SK-N-SH treated with all-trans-retinoic acid at 6 μM for 48 hours (cell line): Measurements from ENCODE around the gene PTPRN2.
A peak's percentile ranks its signal among the peaks of the same experiment; 100 is the strongest.
"Not testable (repeated sequence)": the region's sequence is repeated elsewhere in the genome, so short reads cannot be mapped to it uniquely, and the experiment has no call there.

ENCODE experiments used
- ATAC-seq: fragments of 200-7000 bp; cut with Tn5 transposase; 3 replicates; pipeline ENCODE4 v1.9.1; 2020; ENCODE audit warnings: mild to moderate bottlenecking, moderate library complexity
- ARNTL ChIP-seq: fragments of 450-650 bp; formaldehyde crosslinking; IDR thresholded peaks from 2 replicates; pipeline ENCODE4 v1.5.0; 2020; ENCODE audit warnings: low read depth, mild to moderate bottlenecking, moderate library complexity, borderline replicate concordance
- BACH2 ChIP-seq: fragments of 250-450 bp; sonication (Bioruptor Pico); IDR thresholded peaks from 2 replicates; pipeline ENCODE4 v1.9.0; 2021; ENCODE audit warnings: mild to moderate bottlenecking, borderline replicate concordance
- CREB5 ChIP-seq: fragments of 250-450 bp; sonication (Bioruptor Pico); IDR thresholded peaks from 2 replicates; pipeline ENCODE4 v1.5.1; 2020; ENCODE audit warnings: low read depth, mild to moderate bottlenecking, moderate library complexity
- CSDC2 ChIP-seq: fragments of 250-450 bp; sonication (Bioruptor Pico); IDR thresholded peaks from 2 replicates; pipeline ENCODE4 v1.5.0; 2020; ENCODE audit warnings: mild to moderate bottlenecking, moderate library complexity
- ESRRG ChIP-seq: fragments of 250-450 bp; sonication (Bioruptor Pico); IDR thresholded peaks from 2 replicates; pipeline ENCODE4 v1.6.1; 2021; ENCODE audit warnings: mild to moderate bottlenecking
- ISL1 ChIP-seq: fragments of 250-450 bp; sonication (Bioruptor Pico); IDR thresholded peaks from 2 replicates; pipeline ENCODE4 v2.1.2; 2022; ENCODE audit warnings: mild to moderate bottlenecking, moderate library complexity
- OSR1 ChIP-seq: fragments of 250-450 bp; sonication (Bioruptor Pico); IDR thresholded peaks from 2 replicates; pipeline ENCODE4 v1.8.0; 2022; ENCODE audit warnings: moderate library complexity, mild to moderate bottlenecking, inconsistent platforms
- PPARA ChIP-seq: fragments of 250-450 bp; sonication (Bioruptor Pico); IDR thresholded peaks from 2 replicates; pipeline ENCODE4 v1.5.0; 2020; ENCODE audit warnings: mild to moderate bottlenecking, borderline replicate concordance
- RARB ChIP-seq: fragments of 250-450 bp; sonication (Bioruptor Pico); IDR thresholded peaks from 2 replicates; pipeline ENCODE4 v1.8.0; 2021; ENCODE audit warnings: mild to moderate bottlenecking, moderate library complexity
- TCF4 ChIP-seq: fragments of 250-450 bp; sonication (Bioruptor Pico); IDR thresholded peaks from 2 replicates; pipeline ENCODE4 v1.8.0; 2021; ENCODE audit warnings: mild to moderate bottlenecking, moderate library complexity, borderline replicate concordance
- TOX ChIP-seq: fragments of 250-450 bp; sonication (Bioruptor Pico); IDR thresholded peaks from 2 replicates; pipeline ENCODE4 v1.8.0; 2021; ENCODE audit warnings: mild to moderate bottlenecking, moderate library complexity, borderline replicate concordance
- TSHZ2 ChIP-seq: fragments of 250-450 bp; sonication (Bioruptor Pico); IDR thresholded peaks from 2 replicates; pipeline ENCODE4 v1.5.0; 2020; ENCODE audit warnings: mild to moderate bottlenecking, moderate library complexity
- ZC3H10 ChIP-seq: fragments of 250-450 bp; sonication (Bioruptor Pico); IDR thresholded peaks from 2 replicates; pipeline ENCODE4 v1.5.1; 2021; ENCODE audit warnings: mild to moderate bottlenecking, moderate library complexity
- ZFP3 ChIP-seq: fragments of 250-450 bp; sonication (Bioruptor Pico); IDR thresholded peaks from 2 replicates; pipeline ENCODE4 v1.5.0; 2020; ENCODE audit warnings: mild to moderate bottlenecking, moderate library complexity
- ZFP30 ChIP-seq: fragments of 450-650 bp; formaldehyde crosslinking; IDR thresholded peaks from 2 replicates; pipeline ENCODE4 v1.5.0; 2022; ENCODE audit warnings: mild to moderate bottlenecking, moderate library complexity
- ZNF565 ChIP-seq: fragments of 450-650 bp; formaldehyde crosslinking; conservative IDR thresholded peaks from 2 replicates; pipeline ENCODE4 v1.5.0; 2020; ENCODE audit warnings: low read depth, mild to moderate bottlenecking, moderate library complexity
- ZNF70 ChIP-seq: fragments of 450-650 bp; formaldehyde crosslinking; IDR thresholded peaks from 2 replicates; pipeline ENCODE4 v1.5.0; 2020; ENCODE audit warnings: mild to moderate bottlenecking, moderate library complexity
- ZNF8 ChIP-seq: fragments of 450-650 bp; formaldehyde crosslinking; IDR thresholded peaks from 2 replicates; pipeline ENCODE4 v1.5.0; 2020; ENCODE audit warnings: mild to moderate bottlenecking, moderate library complexity
- TF ChIP-seq, protein P1 (sequence below): fragments of 250-450 bp; sonication (Bioruptor Pico); IDR thresholded peaks from 2 replicates; pipeline ENCODE4 v1.5.1; 2021; ENCODE audit warnings: mild to moderate bottlenecking, moderate library complexity
- TF ChIP-seq, protein P2 (sequence below): fragments of 250-450 bp; sonication (Bioruptor Pico); IDR thresholded peaks from 2 replicates; pipeline ENCODE4 v1.8.0; 2021; ENCODE audit warnings: low read depth, mild to moderate bottlenecking, moderate library complexity, borderline replicate concordance
- TF ChIP-seq, protein P3 (sequence below): fragments of 250-450 bp; sonication (Bioruptor Pico); IDR thresholded peaks from 2 replicates; pipeline ENCODE4 v1.8.0; 2020; ENCODE audit warnings: mild to moderate bottlenecking, moderate library complexity, borderline replicate concordance

Gene PTPRN2

GRCh38 chr7:158534598-158534997, 53.0 kb downstream of the PTPRN2 start:
- ATAC-seq = no peak
- TF ChIP-seq, protein P1, sequence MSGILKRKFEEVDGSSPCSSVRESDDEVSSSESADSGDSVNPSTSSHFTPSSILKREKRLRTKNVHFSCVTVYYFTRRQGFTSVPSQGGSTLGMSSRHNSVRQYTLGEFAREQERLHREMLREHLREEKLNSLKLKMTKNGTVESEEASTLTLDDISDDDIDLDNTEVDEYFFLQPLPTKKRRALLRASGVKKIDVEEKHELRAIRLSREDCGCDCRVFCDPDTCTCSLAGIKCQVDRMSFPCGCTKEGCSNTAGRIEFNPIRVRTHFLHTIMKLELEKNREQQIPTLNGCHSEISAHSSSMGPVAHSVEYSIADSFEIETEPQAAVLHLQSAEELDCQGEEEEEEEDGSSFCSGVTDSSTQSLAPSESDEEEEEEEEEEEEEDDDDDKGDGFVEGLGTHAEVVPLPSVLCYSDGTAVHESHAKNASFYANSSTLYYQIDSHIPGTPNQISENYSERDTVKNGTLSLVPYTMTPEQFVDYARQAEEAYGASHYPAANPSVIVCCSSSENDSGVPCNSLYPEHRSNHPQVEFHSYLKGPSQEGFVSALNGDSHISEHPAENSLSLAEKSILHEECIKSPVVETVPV = no peak
- peak; percentile 15; the same call in 1 of the 2 replicates for TF ChIP-seq TCF4 (CRISPR knock-in tag)

DNA sequence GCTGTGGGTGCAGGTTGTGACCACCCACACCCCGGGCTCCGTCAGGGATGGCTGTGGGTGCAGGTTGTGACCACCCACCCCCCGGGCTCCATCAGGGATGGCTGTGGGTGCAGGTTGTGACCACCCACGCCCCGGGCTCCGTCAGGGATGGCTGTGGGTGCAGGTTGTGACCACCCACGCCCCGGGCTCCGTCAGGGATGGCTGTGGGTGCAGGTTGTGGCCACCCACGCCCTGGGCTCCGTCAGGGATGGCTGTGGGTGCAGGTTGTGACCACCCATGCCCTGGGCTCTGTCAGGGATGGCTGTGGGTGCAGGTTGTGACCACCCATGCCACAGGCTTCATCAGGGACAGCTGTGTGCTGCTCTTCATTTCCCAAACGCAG, 53.5 kb downstream of the PTPRN2 start:
- not testable (repeated sequence) for ATAC-seq

DNA sequence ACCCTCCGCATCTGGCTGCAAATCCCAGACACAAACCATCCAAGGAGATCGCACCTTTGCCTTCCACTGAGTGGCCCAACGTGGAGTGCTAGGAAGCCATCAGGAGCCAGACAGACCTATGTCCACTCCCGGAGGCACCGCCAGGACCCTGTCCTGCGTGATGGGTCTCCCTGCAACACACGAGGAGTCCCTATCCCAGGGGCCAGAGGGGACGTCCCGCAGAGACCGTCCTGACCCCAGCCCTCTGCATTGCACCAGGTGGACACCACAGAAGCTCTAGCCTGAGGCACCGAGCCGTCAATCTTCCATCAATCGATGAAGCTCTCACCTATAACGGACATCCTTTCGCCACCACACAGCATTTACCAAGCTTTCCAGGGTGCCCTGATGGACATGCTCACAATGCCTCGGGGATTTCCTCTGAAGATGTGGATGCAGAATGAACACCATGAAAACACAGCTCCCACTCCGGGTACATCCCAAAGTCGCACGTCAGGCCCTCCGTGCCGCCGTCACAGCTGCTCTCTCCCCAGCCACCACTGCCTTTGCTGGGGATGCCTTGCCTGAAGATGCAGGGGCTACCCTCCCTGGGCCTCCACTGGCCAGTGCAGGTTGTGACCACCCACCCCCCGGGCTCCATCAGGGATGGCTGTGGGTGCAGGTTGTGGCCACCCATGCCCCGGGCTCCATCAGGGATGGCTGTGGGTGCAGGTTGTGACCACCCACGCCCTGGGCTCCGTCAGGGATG, 54.1 kb downstream of the PTPRN2 start:
- no peak for ATAC-seq
- TF ChIP-seq ZFP3 (CRISPR knock-in tag) = no peak
- TF ChIP-seq OSR1 (CRISPR knock-in tag) = no peak
- no peak for TF ChIP-seq CSDC2
- no peak for TF ChIP-seq ZNF70

GRCh38 chr7:158532093-158532627, 55.5 kb downstream of the PTPRN2 start:
- TF ChIP-seq ARNTL (CRISPR knock-in tag) (no peak), TOX (CRISPR knock-in tag) (no peak), CREB5 (CRISPR knock-in tag) (no peak), TCF4 (CRISPR knock-in tag) (no peak), ZNF70 (no peak), BACH2 (CRISPR knock-in tag) (no peak), ESRRG (CRISPR knock-in tag) (no peak), ZNF8 (CRISPR knock-in tag) (no peak), RARB (CRISPR knock-in tag) (no peak), ZFP30 (no peak), ZFP3 (CRISPR knock-in tag) (no peak), ZC3H10 (no peak), ISL1 (CRISPR knock-in tag) (no peak), TSHZ2 (CRISPR knock-in tag) (no peak), ZNF565 (CRISPR knock-in tag) (no peak), PPARA (CRISPR knock-in tag) (no peak)
- TF ChIP-seq, protein P2, sequence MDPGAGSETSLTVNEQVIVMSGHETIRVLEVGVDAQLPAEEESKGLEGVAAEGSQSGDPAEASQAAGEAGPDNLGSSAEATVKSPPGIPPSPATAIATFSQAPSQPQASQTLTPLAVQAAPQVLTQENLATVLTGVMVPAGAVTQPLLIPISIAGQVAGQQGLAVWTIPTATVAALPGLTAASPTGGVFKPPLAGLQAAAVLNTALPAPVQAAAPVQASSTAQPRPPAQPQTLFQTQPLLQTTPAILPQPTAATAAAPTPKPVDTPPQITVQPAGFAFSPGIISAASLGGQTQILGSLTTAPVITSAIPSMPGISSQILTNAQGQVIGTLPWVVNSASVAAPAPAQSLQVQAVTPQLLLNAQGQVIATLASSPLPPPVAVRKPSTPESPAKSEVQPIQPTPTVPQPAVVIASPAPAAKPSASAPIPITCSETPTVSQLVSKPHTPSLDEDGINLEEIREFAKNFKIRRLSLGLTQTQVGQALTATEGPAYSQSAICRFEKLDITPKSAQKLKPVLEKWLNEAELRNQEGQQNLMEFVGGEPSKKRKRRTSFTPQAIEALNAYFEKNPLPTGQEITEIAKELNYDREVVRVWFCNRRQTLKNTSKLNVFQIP (CRISPR knock-in tag) = no peak
- TF ChIP-seq, protein P3, sequence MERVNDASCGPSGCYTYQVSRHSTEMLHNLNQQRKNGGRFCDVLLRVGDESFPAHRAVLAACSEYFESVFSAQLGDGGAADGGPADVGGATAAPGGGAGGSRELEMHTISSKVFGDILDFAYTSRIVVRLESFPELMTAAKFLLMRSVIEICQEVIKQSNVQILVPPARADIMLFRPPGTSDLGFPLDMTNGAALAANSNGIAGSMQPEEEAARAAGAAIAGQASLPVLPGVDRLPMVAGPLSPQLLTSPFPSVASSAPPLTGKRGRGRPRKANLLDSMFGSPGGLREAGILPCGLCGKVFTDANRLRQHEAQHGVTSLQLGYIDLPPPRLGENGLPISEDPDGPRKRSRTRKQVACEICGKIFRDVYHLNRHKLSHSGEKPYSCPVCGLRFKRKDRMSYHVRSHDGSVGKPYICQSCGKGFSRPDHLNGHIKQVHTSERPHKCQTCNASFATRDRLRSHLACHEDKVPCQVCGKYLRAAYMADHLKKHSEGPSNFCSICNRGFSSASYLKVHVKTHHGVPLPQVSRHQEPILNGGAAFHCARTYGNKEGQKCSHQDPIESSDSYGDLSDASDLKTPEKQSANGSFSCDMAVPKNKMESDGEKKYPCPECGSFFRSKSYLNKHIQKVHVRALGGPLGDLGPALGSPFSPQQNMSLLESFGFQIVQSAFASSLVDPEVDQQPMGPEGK = no peak
- TF ChIP-seq, protein P1 = no peak
- ATAC-seq = no peak
